A549 (cell line): ENCODE data around the gene SLC26A1.

ENCODE experiments used
- CHD2 ChIP-seq: fragments of 150-350 bp; IDR thresholded peaks from 2 replicates; pipeline ENCODE4 v1.6.1; 2014; ENCODE audit warnings: low read length; ENCODE audit not compliant: partially characterized antibody
- HOXA7 ChIP-seq: fragments of 250-450 bp; sonication (Bioruptor Pico); IDR thresholded peaks from 2 replicates; pipeline ENCODE4 v1.5.0; 2020; ENCODE audit warnings: mild to moderate bottlenecking, moderate library complexity
- JUN ChIP-seq, 2 experiments: fragments of >200 bp; sonication (Bioruptor Twin); formaldehyde crosslinking; IDR thresholded peaks; 2 replicates in 1 of 2; 3 replicates in 1 of 2; pipeline ENCODE4 v1.6.1; 2016 to 2017
- POLR2A ChIP-seq: IDR thresholded peaks from 2 replicates; pipeline ENCODE4 v1.6.1; 2012; ENCODE audit warnings: mild to moderate bottlenecking, low read length
- TF ChIP-seq, protein P1 (sequence below): fragments of >200 bp; sonication (Bioruptor Twin); formaldehyde crosslinking; IDR thresholded peaks from 3 replicates; pipeline ENCODE4 v1.5.1; 2016
- TF ChIP-seq, protein P2 (sequence below): IDR thresholded peaks from 2 replicates; pipeline ENCODE4 v1.6.1; 2012; ENCODE audit warnings: low read depth, borderline replicate concordance
- TF ChIP-seq, protein P3 (sequence below): IDR thresholded peaks from 2 replicates; pipeline ENCODE4 v1.6.1; 2012
- TF ChIP-seq, protein P4 (sequence below): fragments of 200-600 bp; sonication (generic); IDR thresholded peaks from 2 replicates; pipeline ENCODE4 v1.6.1; 2016; ENCODE audit warnings: antibody characterized with exemption, mild to moderate bottlenecking, moderate library complexity

DNA sequence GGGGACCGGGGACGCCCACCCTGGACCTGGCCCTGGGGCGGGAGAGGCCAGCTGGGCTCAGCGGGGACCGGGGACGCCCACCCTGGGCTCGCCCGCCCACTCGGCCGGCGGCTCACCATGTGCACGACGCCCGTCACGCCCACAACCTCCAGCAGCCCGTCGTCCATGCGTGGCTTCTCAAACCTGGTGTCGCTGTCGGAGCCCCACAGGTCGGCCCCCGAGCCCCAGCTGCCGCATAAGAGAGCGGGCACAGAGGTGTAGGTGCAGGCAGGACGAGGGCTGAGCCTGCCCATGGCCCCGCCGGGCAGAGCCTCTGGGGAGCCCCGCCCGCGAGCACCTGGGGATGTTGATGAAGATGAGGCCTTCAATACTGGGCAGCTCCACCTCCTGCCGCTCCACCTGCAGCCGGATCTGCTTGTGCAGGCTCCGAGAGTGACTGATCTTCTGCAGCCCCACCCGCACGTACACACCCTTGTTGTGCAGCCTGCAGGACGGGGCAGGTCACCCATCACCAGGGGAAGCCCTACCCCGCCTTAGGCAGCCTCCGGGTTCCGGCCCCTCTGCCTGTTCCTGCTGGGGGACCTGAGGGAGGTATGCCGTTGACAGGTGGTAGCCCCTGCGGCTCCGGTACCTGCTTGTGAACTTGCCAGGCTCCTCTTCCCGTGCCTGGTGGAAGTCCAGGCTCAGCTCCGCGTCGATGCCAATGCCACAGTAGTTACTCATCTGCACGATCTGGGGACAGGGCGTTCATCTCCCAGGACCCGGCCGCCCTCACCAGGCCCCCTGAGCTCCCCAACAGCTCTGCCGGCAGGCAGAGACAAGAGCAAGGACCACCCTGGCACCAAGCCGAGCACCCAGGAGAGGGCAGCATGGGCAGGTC, 31.6 kb downstream of the SLC26A1 start:
- no peak for TF ChIP-seq POLR2A
- TF ChIP-seq, protein P1, sequence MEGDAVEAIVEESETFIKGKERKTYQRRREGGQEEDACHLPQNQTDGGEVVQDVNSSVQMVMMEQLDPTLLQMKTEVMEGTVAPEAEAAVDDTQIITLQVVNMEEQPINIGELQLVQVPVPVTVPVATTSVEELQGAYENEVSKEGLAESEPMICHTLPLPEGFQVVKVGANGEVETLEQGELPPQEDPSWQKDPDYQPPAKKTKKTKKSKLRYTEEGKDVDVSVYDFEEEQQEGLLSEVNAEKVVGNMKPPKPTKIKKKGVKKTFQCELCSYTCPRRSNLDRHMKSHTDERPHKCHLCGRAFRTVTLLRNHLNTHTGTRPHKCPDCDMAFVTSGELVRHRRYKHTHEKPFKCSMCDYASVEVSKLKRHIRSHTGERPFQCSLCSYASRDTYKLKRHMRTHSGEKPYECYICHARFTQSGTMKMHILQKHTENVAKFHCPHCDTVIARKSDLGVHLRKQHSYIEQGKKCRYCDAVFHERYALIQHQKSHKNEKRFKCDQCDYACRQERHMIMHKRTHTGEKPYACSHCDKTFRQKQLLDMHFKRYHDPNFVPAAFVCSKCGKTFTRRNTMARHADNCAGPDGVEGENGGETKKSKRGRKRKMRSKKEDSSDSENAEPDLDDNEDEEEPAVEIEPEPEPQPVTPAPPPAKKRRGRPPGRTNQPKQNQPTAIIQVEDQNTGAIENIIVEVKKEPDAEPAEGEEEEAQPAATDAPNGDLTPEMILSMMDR = no peak
- no peak for TF ChIP-seq HOXA7 (CRISPR knock-in tag)
- TF ChIP-seq JUN (IDR thresholded peaks at IDR 0.05) = no peak
- TF ChIP-seq, protein P2, sequence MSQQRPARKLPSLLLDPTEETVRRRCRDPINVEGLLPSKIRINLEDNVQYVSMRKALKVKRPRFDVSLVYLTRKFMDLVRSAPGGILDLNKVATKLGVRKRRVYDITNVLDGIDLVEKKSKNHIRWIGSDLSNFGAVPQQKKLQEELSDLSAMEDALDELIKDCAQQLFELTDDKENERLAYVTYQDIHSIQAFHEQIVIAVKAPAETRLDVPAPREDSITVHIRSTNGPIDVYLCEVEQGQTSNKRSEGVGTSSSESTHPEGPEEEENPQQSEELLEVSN = no peak
- TF ChIP-seq CHD2 = no peak
- TF ChIP-seq, protein P3, sequence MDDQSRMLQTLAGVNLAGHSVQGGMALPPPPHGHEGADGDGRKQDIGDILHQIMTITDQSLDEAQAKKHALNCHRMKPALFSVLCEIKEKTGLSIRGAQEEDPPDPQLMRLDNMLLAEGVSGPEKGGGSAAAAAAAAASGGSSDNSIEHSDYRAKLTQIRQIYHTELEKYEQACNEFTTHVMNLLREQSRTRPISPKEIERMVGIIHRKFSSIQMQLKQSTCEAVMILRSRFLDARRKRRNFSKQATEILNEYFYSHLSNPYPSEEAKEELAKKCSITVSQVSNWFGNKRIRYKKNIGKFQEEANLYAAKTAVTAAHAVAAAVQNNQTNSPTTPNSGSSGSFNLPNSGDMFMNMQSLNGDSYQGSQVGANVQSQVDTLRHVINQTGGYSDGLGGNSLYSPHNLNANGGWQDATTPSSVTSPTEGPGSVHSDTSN = no peak
- TF ChIP-seq, protein P4, sequence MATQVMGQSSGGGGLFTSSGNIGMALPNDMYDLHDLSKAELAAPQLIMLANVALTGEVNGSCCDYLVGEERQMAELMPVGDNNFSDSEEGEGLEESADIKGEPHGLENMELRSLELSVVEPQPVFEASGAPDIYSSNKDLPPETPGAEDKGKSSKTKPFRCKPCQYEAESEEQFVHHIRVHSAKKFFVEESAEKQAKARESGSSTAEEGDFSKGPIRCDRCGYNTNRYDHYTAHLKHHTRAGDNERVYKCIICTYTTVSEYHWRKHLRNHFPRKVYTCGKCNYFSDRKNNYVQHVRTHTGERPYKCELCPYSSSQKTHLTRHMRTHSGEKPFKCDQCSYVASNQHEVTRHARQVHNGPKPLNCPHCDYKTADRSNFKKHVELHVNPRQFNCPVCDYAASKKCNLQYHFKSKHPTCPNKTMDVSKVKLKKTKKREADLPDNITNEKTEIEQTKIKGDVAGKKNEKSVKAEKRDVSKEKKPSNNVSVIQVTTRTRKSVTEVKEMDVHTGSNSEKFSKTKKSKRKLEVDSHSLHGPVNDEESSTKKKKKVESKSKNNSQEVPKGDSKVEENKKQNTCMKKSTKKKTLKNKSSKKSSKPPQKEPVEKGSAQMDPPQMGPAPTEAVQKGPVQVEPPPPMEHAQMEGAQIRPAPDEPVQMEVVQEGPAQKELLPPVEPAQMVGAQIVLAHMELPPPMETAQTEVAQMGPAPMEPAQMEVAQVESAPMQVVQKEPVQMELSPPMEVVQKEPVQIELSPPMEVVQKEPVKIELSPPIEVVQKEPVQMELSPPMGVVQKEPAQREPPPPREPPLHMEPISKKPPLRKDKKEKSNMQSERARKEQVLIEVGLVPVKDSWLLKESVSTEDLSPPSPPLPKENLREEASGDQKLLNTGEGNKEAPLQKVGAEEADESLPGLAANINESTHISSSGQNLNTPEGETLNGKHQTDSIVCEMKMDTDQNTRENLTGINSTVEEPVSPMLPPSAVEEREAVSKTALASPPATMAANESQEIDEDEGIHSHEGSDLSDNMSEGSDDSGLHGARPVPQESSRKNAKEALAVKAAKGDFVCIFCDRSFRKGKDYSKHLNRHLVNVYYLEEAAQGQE = no peak
